DOHH2 (cell line): Measurements from ENCODE around the gene ZNF581.

ENCODE experiments used
- CTCF ChIP-seq: fragments of 200-600 bp; sonication (generic); IDR thresholded peaks from one replicate; pipeline ENCODE4 v1.5.1; 2014; ENCODE audit warnings: antibody characterized with exemption, mild to moderate bottlenecking, low read depth, low read length; ENCODE audit not compliant: poor library complexity, severe bottlenecking
- EZH2phosphoT487 ChIP-seq: fragments of 200-600 bp; sonication (generic); IDR thresholded peaks from 2 replicates; pipeline ENCODE4 v1.6.1; 2017; ENCODE audit warnings: borderline replicate concordance, mild to moderate bottlenecking, antibody characterized with exemption, low read length, moderate library complexity, mixed read lengths

- TF ChIP-seq CTCF (no peak), EZH2phosphoT487 (no peak)
Observed at GRCh38 chr19:55660991-55661390, 17.5 kb downstream of the ZNF581 start.
